NK-92 treated with Interleukin-12 subunit alpha and Interleukin-12 subunit beta, amount 100 ng/mL, for 24 hours (cell line): ENCODE results near the gene KLKB1.
"Not testable (repeated sequence)": the region's sequence is repeated elsewhere in the genome, so short reads cannot be mapped to it uniquely, and the experiment has no call there.

ENCODE experiments used
- DNase-seq: peaks from one replicate; lab custom pipeline; 2025; lab: John Stamatoyannopoulos, UW

Gene KLKB1

DNA sequence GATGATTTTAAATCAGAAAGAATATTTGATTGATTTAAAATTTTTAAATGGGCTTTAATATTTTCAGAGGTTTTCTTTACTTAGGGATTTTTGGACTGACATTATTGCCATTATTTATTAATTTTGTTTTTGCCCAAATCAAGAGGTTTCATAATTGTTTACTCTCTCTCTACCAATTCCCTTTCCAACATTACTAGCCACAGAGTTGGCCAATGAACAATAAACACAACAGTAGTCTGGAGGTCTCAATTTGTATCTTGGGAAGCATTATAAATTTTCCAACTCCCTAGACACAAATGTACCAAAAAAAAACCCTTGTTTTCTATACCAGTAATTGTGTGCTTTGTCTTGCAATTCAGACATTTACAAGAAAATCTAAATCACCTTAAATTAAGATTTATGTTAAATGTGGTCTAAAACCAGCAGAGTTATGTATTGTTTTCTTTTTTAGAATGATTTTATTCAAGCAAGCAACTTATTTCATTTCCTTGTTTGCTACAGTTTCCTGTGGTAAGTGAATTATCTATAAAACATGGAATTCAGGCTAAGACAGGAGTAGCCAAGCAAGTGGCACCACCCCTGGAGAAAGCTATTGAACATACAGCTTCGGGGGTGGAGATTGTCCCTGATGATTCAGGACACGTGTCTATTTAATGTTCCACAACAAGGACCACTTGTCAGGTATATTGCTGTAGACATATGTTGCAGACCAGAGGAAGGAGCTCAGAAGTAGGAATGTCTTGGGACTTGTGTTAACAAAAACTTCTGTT is 622 bp downstream of the KLKB1 start:
- DNase-seq: no peak

DNA sequence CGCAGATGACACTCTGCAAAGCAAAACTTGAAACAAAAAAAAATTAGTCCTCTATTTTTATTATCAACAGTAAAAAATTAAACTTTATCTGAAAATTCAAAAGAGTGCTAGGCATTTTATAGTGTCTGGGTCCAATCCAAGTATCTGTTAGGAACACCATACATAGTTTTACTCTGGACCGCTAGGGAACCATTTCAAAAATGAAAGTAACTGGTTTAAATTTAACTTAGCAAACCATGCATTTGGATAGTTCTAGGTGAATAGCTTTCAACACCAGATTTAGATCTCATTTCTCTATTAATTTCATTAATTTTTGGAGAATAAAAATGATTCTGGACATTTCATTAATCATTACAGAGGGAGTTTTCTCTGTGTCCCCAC is 1.2 kb downstream of the KLKB1 start:
- DNase-seq: no peak

- DNase-seq: no peak
These were observed 7.1 kb downstream of the KLKB1 start for GRCh38 chr4:186234367-186234766.

DNA sequence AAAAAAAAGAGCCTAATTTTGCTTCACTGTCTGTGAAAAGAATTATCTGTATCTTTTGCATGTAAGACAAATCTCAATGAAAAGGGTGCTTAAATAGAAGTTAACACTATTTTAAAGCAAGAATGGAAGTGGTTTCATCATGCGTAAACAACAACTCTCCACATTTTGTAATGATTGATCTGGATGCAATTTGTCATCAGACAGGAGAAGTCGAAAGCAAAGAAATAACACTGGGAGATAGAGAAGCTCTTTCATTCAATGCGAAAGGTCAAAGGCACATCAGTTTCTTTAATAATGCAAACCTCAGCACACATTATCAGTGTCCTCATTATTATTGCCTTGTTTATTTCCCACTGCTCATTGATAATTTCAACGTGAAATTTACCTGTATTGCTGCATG is 8.8 kb downstream of the KLKB1 start:
- no peak for DNase-seq

DNA sequence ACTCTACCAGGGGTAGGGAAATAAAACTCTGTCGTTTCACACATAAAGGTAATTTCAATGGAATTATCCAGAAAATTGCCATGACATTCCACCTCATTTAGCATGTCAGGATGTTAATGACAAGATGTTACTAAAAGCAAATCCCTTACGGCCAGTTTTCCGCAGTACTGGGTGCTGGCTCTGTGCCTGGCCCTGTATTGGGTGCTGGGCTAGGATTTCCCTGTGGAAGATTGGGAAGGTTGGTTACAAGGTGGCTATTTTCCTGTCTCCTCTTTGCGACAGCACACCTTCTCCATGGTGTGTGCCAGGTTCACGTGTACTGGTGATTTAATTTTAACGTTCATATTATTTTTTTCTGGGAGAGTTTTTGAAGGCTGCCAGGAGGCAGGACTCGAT is 13.1 kb downstream of the KLKB1 start:
- no peak for DNase-seq

GRCh38 chr4:186240848-186241491 is 13.7 kb downstream of the KLKB1 start:
- DNase-seq: no peak

DNA sequence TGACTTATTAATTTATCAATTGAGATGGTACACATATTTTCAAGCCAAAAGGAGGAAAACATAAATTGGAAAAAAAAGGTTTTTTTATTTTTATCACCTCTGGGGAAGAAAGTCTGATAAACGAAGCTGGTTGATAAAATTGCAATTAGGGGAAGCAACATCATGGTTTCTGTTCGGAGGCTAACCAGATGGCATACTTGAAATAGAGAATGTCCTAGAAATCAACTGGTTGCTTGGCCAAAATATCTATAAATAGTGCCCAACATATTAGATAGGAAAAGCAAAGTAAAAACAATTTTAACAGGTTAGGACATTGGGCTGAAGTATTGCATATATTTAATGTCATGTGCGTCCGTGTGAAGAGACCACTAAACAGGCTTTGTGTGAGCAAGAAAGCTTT is 14.3 kb downstream of the KLKB1 start:
- no peak for DNase-seq

DNA sequence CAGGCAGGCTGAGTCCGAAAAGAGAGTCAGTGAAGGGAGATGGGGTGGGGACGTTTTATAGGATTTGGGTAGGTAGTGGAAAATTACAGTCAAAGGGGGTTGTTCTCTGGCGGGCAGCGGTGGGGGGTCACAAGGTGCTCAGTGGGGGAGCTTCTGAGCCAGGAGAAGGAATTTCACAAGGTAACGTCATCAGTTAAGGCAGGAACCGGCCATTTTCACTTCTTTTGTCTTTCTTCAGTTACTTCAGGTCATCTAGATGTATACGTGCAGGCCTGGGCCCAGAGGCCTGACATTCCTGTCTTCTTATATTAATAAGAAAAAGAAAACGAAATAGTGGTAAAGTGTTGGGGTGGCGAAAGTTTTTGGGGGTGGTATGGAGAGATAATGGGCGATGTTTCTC is 14.7 kb downstream of the KLKB1 start:
- DNase-seq: not testable (repeated sequence)

DNA sequence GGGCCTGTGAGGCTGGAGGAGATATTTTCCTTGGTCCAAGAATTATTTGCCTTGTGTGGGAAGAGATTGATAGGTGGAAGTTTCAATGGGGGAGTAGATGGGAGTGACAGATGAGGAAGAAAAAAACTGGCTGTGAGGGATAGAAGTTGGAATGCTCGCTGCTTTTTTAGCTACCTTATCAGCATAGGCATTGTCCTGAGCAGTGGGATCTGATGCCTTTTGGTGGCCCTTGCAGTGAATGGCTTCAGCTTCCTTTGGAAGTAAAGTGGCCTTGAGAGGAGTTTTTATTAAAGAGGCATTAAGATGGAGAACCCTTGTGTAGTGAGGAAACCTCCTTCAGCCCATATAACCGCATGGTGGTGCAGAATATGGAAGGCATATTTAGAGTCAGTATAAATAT is 16.0 kb downstream of the KLKB1 start:
- DNase-seq: no peak

GRCh38 chr4:186244835-186245234 is 17.5 kb downstream of the KLKB1 start:
- DNase-seq: no peak

DNA sequence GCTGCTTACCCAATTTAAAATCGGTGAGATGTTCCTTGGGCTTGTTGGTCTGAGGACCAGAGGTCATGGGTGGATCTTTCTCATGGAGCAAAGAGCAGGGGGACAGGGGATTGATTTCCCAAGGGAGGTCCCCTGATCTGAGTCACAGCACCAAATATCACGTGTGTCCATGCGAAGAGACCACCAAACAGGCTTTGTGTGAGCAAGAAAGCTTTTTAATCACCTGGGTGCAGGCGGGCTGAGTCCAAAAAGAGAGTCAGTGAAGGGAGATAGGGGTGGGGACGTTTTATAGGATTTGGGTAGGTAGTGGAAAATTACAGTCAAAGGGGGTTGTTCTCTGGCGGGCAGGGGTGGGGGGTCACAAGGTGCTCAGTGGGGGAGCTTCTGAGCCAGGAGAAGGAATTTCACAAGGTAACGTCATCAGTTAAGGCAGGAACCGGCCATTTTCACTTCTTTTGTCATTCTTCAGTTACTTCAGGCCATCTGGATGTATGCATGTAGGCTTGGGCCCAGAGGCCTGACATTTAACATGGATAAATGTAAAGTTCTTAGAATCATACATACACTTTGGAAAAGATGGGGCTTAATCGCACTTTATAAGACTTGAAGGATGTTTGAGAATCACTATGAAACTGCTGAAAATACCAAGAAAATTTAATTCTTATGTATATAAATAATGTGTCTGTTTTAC is 19.9 kb downstream of the KLKB1 start:
- DNase-seq: not testable (repeated sequence)

DNA sequence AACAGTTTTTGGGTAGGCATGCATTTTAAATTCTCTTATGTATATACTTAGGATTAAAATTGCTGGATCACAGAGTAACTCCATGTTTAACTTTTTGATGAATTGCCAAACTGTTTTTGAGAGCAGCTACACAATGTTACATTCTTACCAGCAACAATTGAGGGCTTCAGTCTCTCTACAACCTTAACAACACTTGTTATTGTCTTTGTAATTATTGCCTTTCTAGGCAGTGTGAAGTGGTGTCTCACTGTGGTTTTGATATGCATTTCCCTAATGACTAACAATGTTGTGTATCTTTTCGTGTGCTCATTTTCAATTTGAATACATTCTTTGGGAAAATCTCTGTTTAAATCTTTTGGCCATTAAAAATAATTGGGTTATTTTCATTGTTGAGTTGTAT is 21.3 kb downstream of the KLKB1 start:
- no peak for DNase-seq

GRCh38 chr4:186249785-186250754 is 22.8 kb downstream of the KLKB1 start:
- DNase-seq: no peak

- no peak for DNase-seq
These were observed 23.5 kb downstream of the KLKB1 start for GRCh38 chr4:186250760-186251159.

DNA sequence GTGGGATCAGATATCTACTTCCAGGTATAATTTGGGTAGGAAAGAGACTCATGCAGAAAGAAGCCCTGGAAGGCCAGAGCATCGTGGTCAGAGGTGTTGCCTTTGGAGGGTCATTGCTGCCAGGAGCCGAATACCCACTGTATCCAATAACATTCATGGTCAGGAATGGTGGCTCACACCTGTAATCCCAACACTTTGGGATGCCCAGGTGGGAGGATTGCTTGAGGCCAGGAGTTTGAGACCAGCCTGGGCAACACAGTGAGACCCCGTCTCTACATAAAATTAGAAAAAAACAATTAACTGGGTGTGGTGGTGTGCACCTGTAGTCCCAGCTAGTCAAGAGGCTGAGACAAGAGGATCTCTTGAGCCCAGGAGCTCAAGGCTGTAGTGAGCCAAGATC is 27.8 kb downstream of the KLKB1 start:
- no peak for DNase-seq

- no peak for DNase-seq
These were observed 31.0 kb downstream of the KLKB1 start for GRCh38 chr4:186258216-186258811.

DNA sequence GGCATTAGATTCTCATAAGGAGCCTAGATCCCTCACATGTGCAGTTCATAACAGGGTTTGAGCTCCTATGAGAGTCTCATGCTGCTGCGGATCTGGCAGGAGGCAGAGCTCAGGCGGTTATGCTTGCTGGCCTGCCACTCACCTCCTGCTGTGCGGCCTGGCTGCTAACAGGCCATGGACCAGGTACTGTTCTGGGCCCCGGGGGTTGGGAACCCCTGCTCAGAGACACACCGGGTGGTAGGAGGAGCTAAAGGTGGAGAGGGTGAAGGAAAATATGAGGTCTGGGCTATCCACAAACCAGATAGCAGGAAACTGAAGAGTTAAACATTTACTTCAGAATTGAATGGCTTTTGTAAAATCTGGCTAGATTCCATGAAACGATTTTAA is 32.8 kb downstream of the KLKB1 start:
- DNase-seq: no peak

- DNase-seq: no peak
These were observed 33.5 kb downstream of the KLKB1 start for GRCh38 chr4:186260504-186261448.

DNA sequence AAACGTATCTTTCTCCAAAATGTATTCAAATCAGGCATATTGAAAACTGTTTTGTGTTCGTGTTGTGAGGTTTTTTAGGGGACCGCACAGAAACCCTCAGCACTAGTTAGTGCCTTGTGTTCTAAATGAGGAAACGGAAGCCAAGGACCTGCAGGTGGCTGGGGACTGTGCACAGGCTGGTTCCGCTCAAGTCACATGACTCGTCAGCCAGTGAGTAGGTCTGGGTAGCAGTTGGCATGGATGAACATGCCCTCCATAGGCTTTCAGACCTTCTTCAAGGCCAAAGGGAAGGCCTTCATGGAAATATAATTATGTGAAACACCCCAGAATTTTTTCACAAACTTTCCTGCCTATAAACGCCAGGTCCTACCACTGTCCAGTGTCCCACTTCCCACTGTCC is 37.4 kb downstream of the KLKB1 start:
- no peak for DNase-seq

DNA sequence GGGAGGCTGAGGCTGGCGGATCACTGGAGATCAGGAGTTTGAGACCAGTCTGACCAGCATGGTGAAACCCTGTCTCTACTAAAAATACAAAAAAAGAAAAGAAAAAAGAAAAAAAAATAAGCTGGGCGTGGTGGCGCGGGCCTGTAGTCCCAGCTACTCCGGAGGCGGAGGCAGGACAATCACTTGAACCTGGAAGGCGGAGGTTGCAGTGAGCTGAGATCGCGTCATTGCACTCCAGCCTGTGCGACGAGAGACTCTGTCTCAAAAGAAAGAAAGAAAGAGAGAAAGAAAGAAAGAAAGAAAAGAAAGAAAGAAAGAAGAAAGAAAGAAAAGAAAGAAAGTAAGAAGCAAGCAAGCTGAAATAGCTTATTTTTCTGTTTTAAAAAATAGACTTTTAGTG is 37.9 kb downstream of the KLKB1 start:
- not testable (repeated sequence) for DNase-seq
